Astrocyte (in vitro differentiated cells and primary cell): ENCODE measurements around the gene ZNHIT3. TPM values are rescaled to one million over a fixed set of nuclear protein-coding genes. Genes with fewer than 3 reads are reported as not detected.

ENCODE experiments used
- DNase-seq: peaks from one replicate; pipeline ENCODE4 v3.0.0-alpha.2; 2010; ENCODE audit warnings: low read depth
- FAIRE-seq: peaks from 2 replicates; lab custom pipeline; 2011; peaks lifted over from hg19 to GRCh38; lab: Jason Lieb, UNC
- H2AFZ ChIP-seq: 2 replicates; pipeline ENCODE4 v1.6.0; 2012; ENCODE audit warnings: low read depth, low read length, inconsistent platforms
- H3K27ac ChIP-seq: 2 replicates; pipeline ENCODE4 v1.5.1; 2011; ENCODE audit warnings: low read depth, low read length, inconsistent platforms
- H3K27me3 ChIP-seq: 2 replicates; pipeline ENCODE4 v1.6.0; 2011; ENCODE audit warnings: low read length, inconsistent platforms; ENCODE audit not compliant: insufficient read depth
- H3K36me3 ChIP-seq: 2 replicates; pipeline ENCODE4 v1.5.1; 2011; ENCODE audit warnings: low read length, inconsistent platforms; ENCODE audit not compliant: insufficient read depth
- H3K4me1 ChIP-seq: 2 replicates; pipeline ENCODE4 v1.5.1; 2011; ENCODE audit warnings: low read length, inconsistent platforms; ENCODE audit not compliant: insufficient read depth
- H3K4me2 ChIP-seq: 2 replicates; pipeline ENCODE4 v1.6.0; 2012; ENCODE audit warnings: low read length, inconsistent platforms
- H3K4me3 ChIP-seq: 2 replicates; pipeline ENCODE4 v1.5.1; 2011; ENCODE audit warnings: low read depth, mild to moderate bottlenecking, low read length, inconsistent platforms; ENCODE audit not compliant: insufficient read depth
- H3K79me2 ChIP-seq: 2 replicates; pipeline ENCODE4 v1.6.0; 2012; ENCODE audit warnings: mild to moderate bottlenecking, low read length, inconsistent platforms; ENCODE audit not compliant: insufficient read depth
- H3K9ac ChIP-seq: 2 replicates; pipeline ENCODE4 v1.6.0; 2012; ENCODE audit warnings: mild to moderate bottlenecking, low read length, inconsistent platforms
- H3K9me3 ChIP-seq: 2 replicates; pipeline ENCODE4 v1.5.1; 2012; ENCODE audit warnings: low read depth, mild to moderate bottlenecking, low read length, inconsistent platforms; ENCODE audit not compliant: insufficient read depth
- H4K20me1 ChIP-seq: 2 replicates; pipeline ENCODE4 v1.6.0; 2012; ENCODE audit warnings: low read length, inconsistent platforms; ENCODE audit not compliant: insufficient read depth
- H3K27ac Mint-ChIP-seq: one replicate; pipeline ENCODE4 v1.8.0; 2021; ENCODE audit warnings: mild to moderate bottlenecking, mixed read lengths; ENCODE audit not compliant: unreplicated experiment
- H3K27me3 Mint-ChIP-seq: one replicate; pipeline ENCODE4 v1.8.0; 2021; ENCODE audit warnings: low read depth, mixed read lengths; ENCODE audit not compliant: unreplicated experiment
- H3K36me3 Mint-ChIP-seq: one replicate; pipeline ENCODE4 v1.8.0; 2021; ENCODE audit warnings: low read depth, mixed read lengths; ENCODE audit not compliant: unreplicated experiment
- H3K4me1 Mint-ChIP-seq: one replicate; pipeline ENCODE4 v1.8.0; 2021; ENCODE audit warnings: low read depth, mixed read lengths; ENCODE audit not compliant: unreplicated experiment
- H3K4me3 Mint-ChIP-seq: one replicate; pipeline ENCODE4 v1.8.0; 2021; ENCODE audit warnings: mild to moderate bottlenecking, moderate library complexity, mixed read lengths; ENCODE audit not compliant: unreplicated experiment
- H3K9me3 Mint-ChIP-seq: one replicate; pipeline ENCODE4 v1.8.0; 2021; ENCODE audit warnings: mild to moderate bottlenecking, mixed read lengths; ENCODE audit not compliant: unreplicated experiment
- CTCF ChIP-seq: IDR thresholded peaks from 2 replicates; pipeline ENCODE4 v1.5.1; 2011; ENCODE audit warnings: low read depth, mild to moderate bottlenecking, inconsistent platforms, low read length, moderate library complexity; ENCODE audit not compliant: insufficient read depth
- EZH2 ChIP-seq: IDR thresholded peaks from 2 replicates; pipeline ENCODE4 v1.6.1; 2012; ENCODE audit warnings: mild to moderate bottlenecking, low read length, inconsistent platforms; ENCODE audit not compliant: insufficient read depth
- total RNA-seq: library from RNA; stranded (reverse); gene quantifications from 2 replicates; pipeline ENCODE4 v1.2.1, GENCODE V29; 2021

Gene ZNHIT3
- total RNA-seq, 1 donor from 2014 or later = 29.4 TPM

- H3K4me3 Mint-ChIP-seq = no peak overlapping the region
- H3K4me1 ChIP-seq = no peaks in the 10 kb centered on the region
- H3K27ac ChIP-seq = no peak overlapping the region
- FAIRE-seq (no peak), DNase-seq (no peak)
- H3K4me1 Mint-ChIP-seq = no peaks in the 10 kb centered on the region
- H3K36me3 Mint-ChIP-seq = no peaks in the 10 kb centered on the region
- H3K9ac ChIP-seq = no peak overlapping the region
- H4K20me1 ChIP-seq = no peaks in the 10 kb centered on the region
- H3K27ac Mint-ChIP-seq = no peak overlapping the region
- H3K79me2 ChIP-seq = no peaks in the 10 kb centered on the region
- H2AFZ ChIP-seq = no peak overlapping the region
- H3K9me3 Mint-ChIP-seq = peaks cover 7% of the 10 kb centered on the region
- no peak overlapping the region for H3K4me3 ChIP-seq
- no peaks in the 10 kb centered on the region for H3K9me3 ChIP-seq
- TF ChIP-seq CTCF = no peak
- no peak for TF ChIP-seq EZH2
- no peak overlapping the region for H3K4me2 ChIP-seq
- H3K27me3 ChIP-seq = peaks cover 3% of the 10 kb centered on the region
- peaks cover 43% of the 10 kb centered on the region for H3K27me3 Mint-ChIP-seq
- H3K36me3 ChIP-seq = no peaks in the 10 kb centered on the region
Measured at GRCh38 chr17:36460265-36460937, 26.1 kb upstream of the ZNHIT3 start.

GRCh38 chr17:36461330-36462110, 25.0 kb upstream of the ZNHIT3 start:
- H3K4me3 ChIP-seq = no peak overlapping the region
- DNase-seq (no peak), FAIRE-seq (no peak)
- no peak overlapping the region for H3K9ac ChIP-seq
- no peaks in the 10 kb centered on the region for H4K20me1 ChIP-seq
- no peaks in the 10 kb centered on the region for H3K79me2 ChIP-seq
- no peaks in the 10 kb centered on the region for H3K36me3 Mint-ChIP-seq
- no peak overlapping the region for H2AFZ ChIP-seq
- no peaks in the 10 kb centered on the region for H3K36me3 ChIP-seq
- peak overlapping the region; percentile 47 for H3K27ac Mint-ChIP-seq
- no peak overlapping the region for H3K4me3 Mint-ChIP-seq
- no peak overlapping the region for H3K4me2 ChIP-seq
- H3K9me3 ChIP-seq = no peaks in the 10 kb centered on the region
- H3K4me1 Mint-ChIP-seq = no peaks in the 10 kb centered on the region
- peaks cover 9% of the 10 kb centered on the region for H3K9me3 Mint-ChIP-seq
- H3K27me3 Mint-ChIP-seq = peaks cover 49% of the 10 kb centered on the region
- H3K27me3 ChIP-seq = peaks cover 4% of the 10 kb centered on the region
- H3K4me1 ChIP-seq = no peaks in the 10 kb centered on the region
- H3K27ac ChIP-seq = no peak overlapping the region
- TF ChIP-seq CTCF (no peak), EZH2 (no peak)
